Umbilical cord (tissue), 2 donors: ENCODE measurements around the gene NRG3. TPM values are rescaled to one million over a fixed set of nuclear protein-coding genes. Genes with fewer than 3 reads are reported as not detected.
"Not testable (repeated sequence)": the region's sequence is repeated elsewhere in the genome, so short reads cannot be mapped to it uniquely, and the experiment has no call there.

ENCODE experiments used
- DNase-seq: peaks from one replicate; pipeline ENCODE4 v3.0.0-alpha.2; 2015; ENCODE audit warnings: low spot score
- total RNA-seq: library from RNA; depleted of rRNA; stranded (reverse); fragments of >200 nt; gene quantifications from one replicate; pipeline ENCODE4 v1.2.3, GENCODE V29; 2014; ENCODE audit warnings: low replicate concordance; ENCODE audit not compliant: insufficient read depth

Gene NRG3
- total RNA-seq, 1 donor from 2014 or later, result 0.72 TPM

GRCh38 chr10:82678451-82678850, 803.5 kb downstream of the NRG3 start:
- not testable (repeated sequence) for DNase-seq

GRCh38 chr10:82680608-82681007, 805.6 kb downstream of the NRG3 start:
- DNase-seq, result peak; percentile 53

GRCh38 chr10:82683945-82684344, 809.0 kb downstream of the NRG3 start:
- DNase-seq, result no peak

- no peak for DNase-seq
These were observed 810.1 kb downstream of the NRG3 start for GRCh38 chr10:82685087-82685486.

- peak; percentile 18 for DNase-seq
These were observed 816.2 kb downstream of the NRG3 start for GRCh38 chr10:82691211-82691610.

- DNase-seq, result no peak
These were observed 817.5 kb downstream of the NRG3 start for GRCh38 chr10:82692458-82692857.

- no peak for DNase-seq
These were observed 846.8 kb downstream of the NRG3 start for GRCh38 chr10:82721831-82722230.

GRCh38 chr10:82722273-82722672, 847.3 kb downstream of the NRG3 start:
- DNase-seq, result no peak

GRCh38 chr10:82736305-82736704, 861.3 kb downstream of the NRG3 start:
- no peak for DNase-seq

GRCh38 chr10:82737549-82737948, 862.6 kb downstream of the NRG3 start:
- no peak for DNase-seq

GRCh38 chr10:82738592-82738991, 863.6 kb downstream of the NRG3 start:
- DNase-seq, result no peak

GRCh38 chr10:82742478-82742877, 867.5 kb downstream of the NRG3 start:
- peak; percentile 7 for DNase-seq

- DNase-seq, result no peak
These were observed 867.9 kb downstream of the NRG3 start for GRCh38 chr10:82742898-82743297.

- no peak for DNase-seq
These were observed 875.5 kb downstream of the NRG3 start for GRCh38 chr10:82750538-82750937.

- DNase-seq, result no peak
These were observed 882.4 kb downstream of the NRG3 start for GRCh38 chr10:82757397-82757796.

GRCh38 chr10:82757901-82758300, 882.9 kb downstream of the NRG3 start:
- no peak for DNase-seq

- DNase-seq, result no peak
These were observed 884.1 kb downstream of the NRG3 start for GRCh38 chr10:82759050-82759449.

- no peak for DNase-seq
These were observed 887.6 kb downstream of the NRG3 start for GRCh38 chr10:82762641-82763040.

- no peak for DNase-seq
These were observed 893.0 kb downstream of the NRG3 start for GRCh38 chr10:82768040-82768439.

- no peak for DNase-seq
These were observed 903.9 kb downstream of the NRG3 start for GRCh38 chr10:82778908-82779307.

GRCh38 chr10:82796510-82796909, 921.5 kb downstream of the NRG3 start:
- DNase-seq, result peak; percentile 23

GRCh38 chr10:82801289-82801688, 926.3 kb downstream of the NRG3 start:
- DNase-seq, result no peak

GRCh38 chr10:82811621-82812020, 936.6 kb downstream of the NRG3 start:
- no peak for DNase-seq

- no peak for DNase-seq
These were observed 938.9 kb downstream of the NRG3 start for GRCh38 chr10:82813856-82814255.

- no peak for DNase-seq
These were observed 939.6 kb downstream of the NRG3 start for GRCh38 chr10:82814635-82815034.
